Muscle layer of duodenum (tissue), 2 donors: ENCODE data around the gene NCR1.
"Not testable (repeated sequence)": the region's sequence is repeated elsewhere in the genome, so short reads cannot be mapped to it uniquely, and the experiment has no call there.

Source experiments
- H3K27ac ChIP-seq: one replicate; pipeline ENCODE4 v1.7.0; 2013; ENCODE audit warnings: mild to moderate bottlenecking, low read length
- H3K27me3 ChIP-seq: one replicate; pipeline ENCODE4 v1.7.0; 2013; ENCODE audit warnings: low read depth, mild to moderate bottlenecking, control low read depth, low read length
- H3K36me3 ChIP-seq, 2 donors: one replicate each; pipeline ENCODE4 v1.7.0; 2013; ENCODE audit warnings: low read length in 2 of 2, control low read depth in 1 of 2, mild to moderate bottlenecking in 1 of 2; ENCODE audit not compliant: insufficient read depth in 2 of 2, control insufficient read depth in 1 of 2
- H3K4me1 ChIP-seq, 2 donors: one replicate each; pipeline ENCODE4 v1.7.0; 2013; ENCODE audit warnings: low read length in 2 of 2, mild to moderate bottlenecking in 2 of 2, control low read depth in 1 of 2, moderate library complexity in 1 of 2; ENCODE audit not compliant: insufficient read depth in 2 of 2, control insufficient read depth in 1 of 2
- H3K4me3 ChIP-seq, 2 donors: one replicate each; pipeline ENCODE4 v1.7.0; 2013; ENCODE audit warnings: low read length in 2 of 2, low read depth in 1 of 2, mild to moderate bottlenecking in 1 of 2
- H3K9me3 ChIP-seq, 2 donors: one replicate each; pipeline ENCODE4 v1.7.0; 2013; ENCODE audit warnings: low read length in 2 of 2, control low read depth in 1 of 2, mild to moderate bottlenecking in 1 of 2; ENCODE audit not compliant: control insufficient read depth in 1 of 2
- donor health status: healthy.

NCR1 gene

GRCh38 chr19:54888239-54888638 is 17.7 kb upstream of the NCR1 start:
- Histone ChIP-seq H3K4me1 (no peaks in the 10 kb centered on the region), H3K27me3 (no peaks in the 10 kb centered on the region), H3K4me3 (no peak overlapping the region), H3K36me3 (no peaks in the 10 kb centered on the region), H3K9me3 (no peaks in the 10 kb centered on the region), H3K27ac (no peak overlapping the region)

- Histone ChIP-seq H3K4me3 (no peak overlapping the region), H3K4me1 (no peaks in the 10 kb centered on the region), H3K27me3 (no peaks in the 10 kb centered on the region), H3K27ac (no peak overlapping the region), H3K36me3 (no peaks in the 10 kb centered on the region), H3K9me3 (no peaks in the 10 kb centered on the region)
Measured at GRCh38 chr19:54889566-54889965, 16.4 kb upstream of the NCR1 start.

- H3K4me3 ChIP-seq = no peak overlapping the region
- no peaks in the 10 kb centered on the region for H3K9me3 ChIP-seq
- H3K27me3 ChIP-seq = no peaks in the 10 kb centered on the region
- H3K4me1 ChIP-seq = no peaks in the 10 kb centered on the region
- no peaks in the 10 kb centered on the region for H3K36me3 ChIP-seq
- H3K27ac ChIP-seq = no peak overlapping the region
Measured at GRCh38 chr19:54893406-54893805, 12.5 kb upstream of the NCR1 start.

- H3K36me3 ChIP-seq, H3K4me3 ChIP-seq, H3K27ac ChIP-seq, H3K4me1 ChIP-seq, H3K27me3 ChIP-seq, H3K9me3 ChIP-seq: not testable (repeated sequence)
Measured at GRCh38 chr19:54894106-54894505, 11.8 kb upstream of the NCR1 start.

- Histone ChIP-seq H3K4me3 (no peak overlapping the region), H3K36me3 (no peaks in the 10 kb centered on the region), H3K4me1 (no peaks in the 10 kb centered on the region)
Measured at GRCh38 chr19:54896036-54896435, 9.9 kb upstream of the NCR1 start.

GRCh38 chr19:54898685-54899084 is 7.3 kb upstream of the NCR1 start:
- H3K36me3 ChIP-seq, H3K4me1 ChIP-seq, H3K27me3 ChIP-seq, H3K9me3 ChIP-seq, H3K27ac ChIP-seq, H3K4me3 ChIP-seq: not testable (repeated sequence)

More at GRCh38 chr19:54896036-54896435, 9.9 kb upstream of the NCR1 start:
- H3K27me3 ChIP-seq = no peaks in the 10 kb centered on the region
- no peak overlapping the region for H3K27ac ChIP-seq
- no peaks in the 10 kb centered on the region for H3K9me3 ChIP-seq

GRCh38 chr19:54899646-54900045 is 6.3 kb upstream of the NCR1 start:
- not testable (repeated sequence) for H3K27me3 ChIP-seq, H3K9me3 ChIP-seq, H3K36me3 ChIP-seq, H3K4me1 ChIP-seq, H3K27ac ChIP-seq, H3K4me3 ChIP-seq

- H3K4me3 ChIP-seq, H3K27ac ChIP-seq, H3K4me1 ChIP-seq, H3K36me3 ChIP-seq, H3K27me3 ChIP-seq, H3K9me3 ChIP-seq: not testable (repeated sequence)
Measured at GRCh38 chr19:54901153-54901552, 4.8 kb upstream of the NCR1 start.

- Histone ChIP-seq H3K36me3 (no peaks in the 10 kb centered on the region), H3K4me3 (no peak overlapping the region), H3K9me3 (no peaks in the 10 kb centered on the region), H3K27me3 (no peaks in the 10 kb centered on the region), H3K4me1 (no peaks in the 10 kb centered on the region), H3K27ac (no peak overlapping the region)
Measured at GRCh38 chr19:54902061-54902460, 3.9 kb upstream of the NCR1 start.

- no peak overlapping the region for H3K4me3 ChIP-seq
- H3K27ac ChIP-seq = no peak overlapping the region
- no peaks in the 10 kb centered on the region for H3K27me3 ChIP-seq
- H3K36me3 ChIP-seq = no peaks in the 10 kb centered on the region
- no peaks in the 10 kb centered on the region for H3K9me3 ChIP-seq
- H3K4me1 ChIP-seq = no peaks in the 10 kb centered on the region
Measured at GRCh38 chr19:54903303-54903702, 2.6 kb upstream of the NCR1 start.

- not testable (repeated sequence) for H3K36me3 ChIP-seq, H3K27ac ChIP-seq, H3K4me3 ChIP-seq, H3K9me3 ChIP-seq, H3K4me1 ChIP-seq, H3K27me3 ChIP-seq
Measured at GRCh38 chr19:54904261-54904660, 1.7 kb upstream of the NCR1 start.

GRCh38 chr19:54905421-54905802 is 536 bp upstream of the NCR1 start:
- no peak overlapping the region for H3K27ac ChIP-seq
- no peaks in the 10 kb centered on the region for H3K4me1 ChIP-seq
- H3K4me3 ChIP-seq = no peak overlapping the region
- no peaks in the 10 kb centered on the region for H3K36me3 ChIP-seq
- H3K27me3 ChIP-seq = no peaks in the 10 kb centered on the region
- no peaks in the 10 kb centered on the region for H3K9me3 ChIP-seq
